Neural progenitor cell (in vitro differentiated cells): Measurements from ENCODE around the gene ORMDL3. TPM values are rescaled to one million over a fixed set of nuclear protein-coding genes. Genes with fewer than 3 reads are reported as not detected.

Experiments used
- DNase-seq: peaks from one replicate; pipeline ENCODE4 v3.0.0-alpha.2; 2016; ENCODE audit warnings: low spot score
- H2AFZ ChIP-seq: fragments of 200-600 bp; sonication (generic); replicated peaks from 2 replicates; pipeline ENCODE4 v1.6.1; 2016; ENCODE audit warnings: antibody characterized with exemption
- H3F3A ChIP-seq: fragments of 200-600 bp; sonication (generic); 2 replicates; pipeline ENCODE4 v1.6.1; 2016; ENCODE audit warnings: antibody characterized with exemption, low read depth
- H3K27ac ChIP-seq: fragments of 200-600 bp; sonication (generic); 2 replicates; pipeline ENCODE4 v1.5.1; 2016; ENCODE audit warnings: mild to moderate bottlenecking
- H3K27me3 ChIP-seq: fragments of 200-600 bp; sonication (generic); 2 replicates; pipeline ENCODE4 v1.6.1; 2016; ENCODE audit warnings: mild to moderate bottlenecking, moderate library complexity
- H3K36me3 ChIP-seq: fragments of 200-600 bp; sonication (generic); 2 replicates; pipeline ENCODE4 v1.5.1; 2016
- H3K4me1 ChIP-seq: fragments of 200-600 bp; sonication (generic); 2 replicates; pipeline ENCODE4 v1.6.1; 2016; ENCODE audit warnings: mixed run types
- H3K4me2 ChIP-seq: fragments of 200-600 bp; sonication (generic); 2 replicates; pipeline ENCODE4 v1.6.1; 2016
- H3K4me3 ChIP-seq: fragments of 200-600 bp; sonication (generic); 2 replicates; pipeline ENCODE4 v1.5.1; 2016
- H3K79me2 ChIP-seq: fragments of 200-600 bp; sonication (generic); 2 replicates; pipeline ENCODE4 v1.6.1; 2016; ENCODE audit warnings: low read depth
- H3K9ac ChIP-seq: fragments of 200-600 bp; sonication (generic); 2 replicates; pipeline ENCODE4 v1.6.1; 2016
- H3K9me3 ChIP-seq: fragments of 200-600 bp; sonication (generic); 2 replicates; pipeline ENCODE4 v1.5.1; 2016; ENCODE audit warnings: low read depth
- H4K20me1 ChIP-seq: fragments of 200-600 bp; sonication (generic); 2 replicates; pipeline ENCODE4 v1.6.1; 2016; ENCODE audit warnings: low read depth
- H3K27ac Mint-ChIP-seq: 3 replicates; pipeline ENCODE4 v1.8.0; 2021; ENCODE audit warnings: mixed read lengths
- H3K27me3 Mint-ChIP-seq: 2 replicates; pipeline ENCODE4 v1.8.0; 2022; ENCODE audit warnings: low read depth, mild to moderate bottlenecking, inconsistent platforms, moderate library complexity, mixed read lengths; ENCODE audit not compliant: insufficient read depth
- H3K36me3 Mint-ChIP-seq: 3 replicates; pipeline ENCODE4 v1.8.0; 2021; ENCODE audit warnings: mixed read lengths
- H3K4me1 Mint-ChIP-seq: 3 replicates; pipeline ENCODE4 v1.8.0; 2021; ENCODE audit warnings: mixed read lengths
- H3K4me3 Mint-ChIP-seq: 3 replicates; pipeline ENCODE4 v1.8.0; 2021; ENCODE audit warnings: mild to moderate bottlenecking, moderate library complexity, mixed read lengths
- H3K9me3 Mint-ChIP-seq: 3 replicates; pipeline ENCODE4 v1.8.0; 2020; ENCODE audit warnings: mixed read lengths
- EZH2 ChIP-seq: fragments of 200-600 bp; sonication (generic); IDR thresholded peaks from 2 replicates; pipeline ENCODE4 v1.6.1; 2017; ENCODE audit warnings: antibody characterized with exemption, mild to moderate bottlenecking, moderate library complexity
- EZH2phosphoT487 ChIP-seq: fragments of 200-600 bp; sonication (generic); IDR thresholded peaks from 2 replicates; pipeline ENCODE4 v1.6.1; 2017; ENCODE audit warnings: antibody characterized with exemption
- total RNA-seq: library from RNA; depleted of rRNA; stranded (reverse); fragments of >200 nt; gene quantifications from 2 replicates; pipeline ENCODE4 v1.2.3, GENCODE V29; 2015; ENCODE audit warnings: low replicate concordance
- TF ChIP-seq, protein P1 (sequence below): fragments of 200-600 bp; sonication (generic); IDR thresholded peaks from 2 replicates; pipeline ENCODE4 v1.5.1; 2017; ENCODE audit warnings: antibody characterized with exemption, mild to moderate bottlenecking

Gene ORMDL3
- total RNA-seq, 1 donor from 2014 or later, result 29.3 TPM

DNA sequence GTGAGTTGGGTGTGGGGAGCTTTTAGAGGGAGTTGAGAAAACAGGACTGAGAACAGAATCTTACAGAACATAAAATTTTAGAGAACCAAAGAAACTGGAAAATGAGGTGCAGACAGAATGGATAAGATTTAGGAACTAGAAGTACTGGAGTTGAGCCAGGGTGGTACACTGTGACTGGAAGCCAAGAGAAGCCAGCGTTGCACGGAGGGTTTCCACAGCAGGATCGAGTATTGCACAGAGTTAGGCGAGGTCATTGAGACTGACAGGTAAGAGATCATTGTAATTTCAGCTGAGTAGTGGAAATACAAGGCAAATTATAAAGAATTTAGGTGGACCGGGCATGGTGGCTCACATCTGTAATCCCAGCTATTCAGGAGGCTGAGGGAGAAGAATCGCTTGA lies 42.0 kb upstream of the ORMDL3 start:
- no peak overlapping the region for H3K27ac ChIP-seq
- no peaks in the 10 kb centered on the region for H3K79me2 ChIP-seq
- peaks cover 3% of the 10 kb centered on the region for H3K4me1 Mint-ChIP-seq
- no peaks in the 10 kb centered on the region for H3K4me1 ChIP-seq
- no peak overlapping the region for H3K27ac Mint-ChIP-seq
- H3K9me3 Mint-ChIP-seq, result no peaks in the 10 kb centered on the region
- H3K4me3 ChIP-seq, result no peak overlapping the region
- no peak overlapping the region for H3K4me2 ChIP-seq
- no peak overlapping the region for H2AFZ ChIP-seq
- no peaks in the 10 kb centered on the region for H3F3A ChIP-seq
- H3K27me3 ChIP-seq, result peaks cover 28% of the 10 kb centered on the region
- DNase-seq, result no peak
- no peaks in the 10 kb centered on the region for H4K20me1 ChIP-seq
- H3K36me3 ChIP-seq, result no peaks in the 10 kb centered on the region
- no peaks in the 10 kb centered on the region for H3K36me3 Mint-ChIP-seq
- peaks cover 23% of the 10 kb centered on the region for H3K27me3 Mint-ChIP-seq
- H3K9me3 ChIP-seq, result no peaks in the 10 kb centered on the region
- H3K9ac ChIP-seq, result no peak overlapping the region
- TF ChIP-seq EZH2, result no peak
- TF ChIP-seq, protein P1, sequence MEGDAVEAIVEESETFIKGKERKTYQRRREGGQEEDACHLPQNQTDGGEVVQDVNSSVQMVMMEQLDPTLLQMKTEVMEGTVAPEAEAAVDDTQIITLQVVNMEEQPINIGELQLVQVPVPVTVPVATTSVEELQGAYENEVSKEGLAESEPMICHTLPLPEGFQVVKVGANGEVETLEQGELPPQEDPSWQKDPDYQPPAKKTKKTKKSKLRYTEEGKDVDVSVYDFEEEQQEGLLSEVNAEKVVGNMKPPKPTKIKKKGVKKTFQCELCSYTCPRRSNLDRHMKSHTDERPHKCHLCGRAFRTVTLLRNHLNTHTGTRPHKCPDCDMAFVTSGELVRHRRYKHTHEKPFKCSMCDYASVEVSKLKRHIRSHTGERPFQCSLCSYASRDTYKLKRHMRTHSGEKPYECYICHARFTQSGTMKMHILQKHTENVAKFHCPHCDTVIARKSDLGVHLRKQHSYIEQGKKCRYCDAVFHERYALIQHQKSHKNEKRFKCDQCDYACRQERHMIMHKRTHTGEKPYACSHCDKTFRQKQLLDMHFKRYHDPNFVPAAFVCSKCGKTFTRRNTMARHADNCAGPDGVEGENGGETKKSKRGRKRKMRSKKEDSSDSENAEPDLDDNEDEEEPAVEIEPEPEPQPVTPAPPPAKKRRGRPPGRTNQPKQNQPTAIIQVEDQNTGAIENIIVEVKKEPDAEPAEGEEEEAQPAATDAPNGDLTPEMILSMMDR, result no peak
- TF ChIP-seq EZH2phosphoT487, result no peak
- H3K4me3 Mint-ChIP-seq, result no peak overlapping the region

GRCh38 chr17:39968761-39969160 lies 41.4 kb upstream of the ORMDL3 start:
- no peak for DNase-seq
- Histone ChIP-seq H3K36me3 (no peaks in the 10 kb centered on the region), H3K27me3 (peaks cover 28% of the 10 kb centered on the region), H3F3A (no peaks in the 10 kb centered on the region), H3K4me2 (no peak overlapping the region), H2AFZ (no peak overlapping the region), H3K9ac (no peak overlapping the region), H3K79me2 (no peaks in the 10 kb centered on the region), H4K20me1 (no peaks in the 10 kb centered on the region), H3K4me3 (no peak overlapping the region), H3K9me3 (no peaks in the 10 kb centered on the region), H3K4me1 (no peaks in the 10 kb centered on the region), H3K27ac (no peak overlapping the region)
- Mint-ChIP-seq H3K27me3 (peaks cover 21% of the 10 kb centered on the region), H3K9me3 (no peaks in the 10 kb centered on the region), H3K36me3 (no peaks in the 10 kb centered on the region), H3K4me1 (peaks cover 3% of the 10 kb centered on the region), H3K27ac (no peak overlapping the region), H3K4me3 (no peak overlapping the region)
- TF ChIP-seq EZH2 (no peak), EZH2phosphoT487 (no peak)
- TF ChIP-seq, protein P1, result no peak

DNA sequence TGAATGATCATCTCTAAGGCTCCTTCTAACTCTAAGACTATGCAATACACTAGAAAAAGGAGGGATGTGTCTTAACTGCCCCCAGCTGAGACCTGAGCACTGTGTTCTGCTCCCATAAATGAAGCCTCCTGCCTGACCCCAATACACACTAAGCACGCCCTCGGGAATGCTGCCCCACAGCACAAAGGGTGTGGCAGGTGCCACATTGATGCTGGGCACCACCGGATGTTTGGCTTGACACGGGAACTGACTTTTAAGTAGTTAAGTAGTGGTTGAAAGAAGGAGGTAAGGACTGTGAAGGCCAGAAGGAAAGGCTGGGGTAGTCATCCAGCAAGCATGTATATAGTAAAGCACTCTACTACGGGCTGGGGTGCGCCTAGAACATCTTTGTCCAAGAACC lies 39.4 kb upstream of the ORMDL3 start:
- no peaks in the 10 kb centered on the region for H3F3A ChIP-seq
- TF ChIP-seq, protein P1, result no peak
- no peak for TF ChIP-seq EZH2phosphoT487
- TF ChIP-seq EZH2, result no peak
- H3K4me3 ChIP-seq, result no peak overlapping the region
- H3K79me2 ChIP-seq, result no peaks in the 10 kb centered on the region
- H4K20me1 ChIP-seq, result no peaks in the 10 kb centered on the region
- Mint-ChIP-seq H3K27me3 (peaks cover 22% of the 10 kb centered on the region), H3K27ac (no peak overlapping the region), H3K9me3 (no peaks in the 10 kb centered on the region), H3K4me1 (peaks cover 7% of the 10 kb centered on the region), H3K4me3 (no peak overlapping the region), H3K36me3 (no peaks in the 10 kb centered on the region)
- H3K27me3 ChIP-seq, result peaks cover 17% of the 10 kb centered on the region
- H3K9me3 ChIP-seq, result no peaks in the 10 kb centered on the region
- no peak overlapping the region for H2AFZ ChIP-seq
- H3K4me2 ChIP-seq, result no peak overlapping the region
- H3K27ac ChIP-seq, result no peak overlapping the region
- no peak for DNase-seq
- no peaks in the 10 kb centered on the region for H3K4me1 ChIP-seq
- H3K36me3 ChIP-seq, result no peaks in the 10 kb centered on the region
- H3K9ac ChIP-seq, result no peak overlapping the region
